Measurements from ENCODE around the gene CFAP52. TPM values are rescaled to one million over a fixed set of nuclear protein-coding genes. Genes with fewer than 3 reads are reported as not detected.

CFAP52 gene
- total RNA-seq, 1 experiment from 2014 or later = not detected

DNA sequence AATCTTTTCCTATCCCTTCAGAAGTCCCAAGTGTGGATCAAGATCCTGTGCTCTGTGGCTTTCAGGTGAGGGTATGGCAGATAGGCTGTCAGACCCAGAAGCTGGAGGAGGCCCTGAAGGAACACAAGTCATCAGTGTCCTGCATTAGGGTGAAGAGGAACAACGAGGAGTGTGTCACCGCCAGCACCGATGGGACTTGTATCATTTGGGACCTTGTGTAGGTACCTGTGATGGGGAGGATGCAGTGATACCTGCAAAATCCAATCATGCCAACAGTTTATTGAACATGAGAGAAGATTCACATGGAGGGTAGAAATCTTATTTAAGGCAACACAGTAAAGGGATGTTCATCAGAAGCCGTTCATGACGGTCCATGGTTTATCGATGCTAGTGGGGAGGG is 58.9 kb downstream of the CFAP52 start:
- Histone ChIP-seq H2BK12ac (ENCODE audit: insufficient read length, low read depth, low read length) (no peak overlapping the region), H3K9me3 (ENCODE audit: control insufficient read depth, low read depth, low read length) (no peaks in the 10 kb centered on the region), H4K5ac (ENCODE audit: insufficient read length, low read depth, low read length) (no peak overlapping the region), H4K20me1 (ENCODE audit: control insufficient read depth, insufficient read depth, insufficient read length) (no peaks in the 10 kb centered on the region), H3K27me3 (ENCODE audit: insufficient read depth, low read length) (no peaks in the 10 kb centered on the region), H3K79me2 (ENCODE audit: insufficient read depth, low read length) (no peaks in the 10 kb centered on the region), H3K23me2 (ENCODE audit: insufficient read length, low read depth, low read length, poor library complexity, severe bottlenecking) (no peaks in the 10 kb centered on the region), H2AK5ac (ENCODE audit: insufficient read length, low read length) (no peak overlapping the region), H2BK20ac (ENCODE audit: low read depth, low read length, poor library complexity, severe bottlenecking) (no peak overlapping the region), H4K8ac (replicated peaks; ENCODE audit: insufficient read length, low read depth, low read length) (no peak overlapping the region), H2BK5ac (ENCODE audit: insufficient read length, low read length) (no peak overlapping the region), H2BK120ac (ENCODE audit: low read depth, low read length, poor library complexity, severe bottlenecking) (no peak overlapping the region), H3K4me1 (ENCODE audit: insufficient read depth, low read length) (no peaks in the 10 kb centered on the region), H3T11ph (ENCODE audit: low read length) (no peak overlapping the region), H3K27ac (ENCODE audit: insufficient read length, low read depth, low read length) (no peak overlapping the region), H3K18ac (ENCODE audit: insufficient read length, low read depth, low read length) (no peak overlapping the region), H3K14ac (ENCODE audit: insufficient read depth, low read length) (no peak overlapping the region), H3K4ac (ENCODE audit: low read depth, low read length) (no peak overlapping the region), H3K9ac (ENCODE audit: extremely low read depth, insufficient read length, low read length) (no peak overlapping the region), H3K56ac (ENCODE audit: insufficient read length, low read depth, low read length) (no peak overlapping the region), H3K23ac (ENCODE audit: insufficient read length, low read depth, low read length) (no peak overlapping the region), H2BK15ac (ENCODE audit: low read depth, low read length) (no peak overlapping the region), H3K79me1 (ENCODE audit: insufficient read depth, low read depth, low read length, poor library complexity, severe bottlenecking) (no peaks in the 10 kb centered on the region), H4K91ac (ENCODE audit: insufficient read length, low read depth, low read length) (no peak overlapping the region), H2AFZ (ENCODE audit: low read length) (no peak overlapping the region), H3K4me2 (ENCODE audit: insufficient read depth, insufficient read length, low read length) (no peak overlapping the region)
- no CpG with 5 or more reads among the region's 6 CpGs for WGBS (ENCODE audit: extremely low coverage, insufficient read length, low lambda C conversion rate)
- Mint-ChIP-seq H3K9me3 (no peaks in the 10 kb centered on the region), H3K27ac (no peak overlapping the region), H3K4me3 (no peak overlapping the region), H3K36me3 (ENCODE audit: insufficient read depth in 1 of 3, low read depth in 3 of 3) (no peaks in the 10 kb centered on the region; a peak in 1 of 7 replicates), H3K4me1 (peaks cover 0 to 6% of the 10 kb centered on the region in 2 experiments; a peak in 2 of 4 replicates), H3K27me3 (ENCODE audit: low read depth) (peaks cover 2% of the 10 kb centered on the region; the same call in 1 of the 2 replicates)
- TF ChIP-seq, protein P1, sequence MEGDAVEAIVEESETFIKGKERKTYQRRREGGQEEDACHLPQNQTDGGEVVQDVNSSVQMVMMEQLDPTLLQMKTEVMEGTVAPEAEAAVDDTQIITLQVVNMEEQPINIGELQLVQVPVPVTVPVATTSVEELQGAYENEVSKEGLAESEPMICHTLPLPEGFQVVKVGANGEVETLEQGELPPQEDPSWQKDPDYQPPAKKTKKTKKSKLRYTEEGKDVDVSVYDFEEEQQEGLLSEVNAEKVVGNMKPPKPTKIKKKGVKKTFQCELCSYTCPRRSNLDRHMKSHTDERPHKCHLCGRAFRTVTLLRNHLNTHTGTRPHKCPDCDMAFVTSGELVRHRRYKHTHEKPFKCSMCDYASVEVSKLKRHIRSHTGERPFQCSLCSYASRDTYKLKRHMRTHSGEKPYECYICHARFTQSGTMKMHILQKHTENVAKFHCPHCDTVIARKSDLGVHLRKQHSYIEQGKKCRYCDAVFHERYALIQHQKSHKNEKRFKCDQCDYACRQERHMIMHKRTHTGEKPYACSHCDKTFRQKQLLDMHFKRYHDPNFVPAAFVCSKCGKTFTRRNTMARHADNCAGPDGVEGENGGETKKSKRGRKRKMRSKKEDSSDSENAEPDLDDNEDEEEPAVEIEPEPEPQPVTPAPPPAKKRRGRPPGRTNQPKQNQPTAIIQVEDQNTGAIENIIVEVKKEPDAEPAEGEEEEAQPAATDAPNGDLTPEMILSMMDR (conservative IDR thresholded peaks at IDR 0.05) = no peak
- no peak for DNase-seq

All from H9 (cell line).